Endothelial cell of umbilical vein (primary cell): ENCODE results near the gene ANKZF1. TPM values are rescaled to one million over a fixed set of nuclear protein-coding genes. Genes with fewer than 3 reads are reported as not detected.

Source experiments
- BruUV-seq: library from RNA; stranded (reverse); fragments of 400-500 nt; replicated peaks from 2 replicates; lab custom pipeline; 2021; lab: Mats Ljungman, UMichigan
- CTCF ChIA-PET: fragments of 300-600, 350-600 bp; sonication (Branson Sonifier 250); formaldehyde crosslinking; loops from one replicate; lab custom pipeline; 2021; ENCODE audit warnings: antibody characterized with exemption, inconsistent platforms; lab: Charles Lee
- POLR2A ChIA-PET: fragments of 300-600, 350-600 bp; sonication (Branson Sonifier 250); formaldehyde crosslinking; loops from one replicate; lab custom pipeline; 2021; ENCODE audit warnings: antibody characterized with exemption, inconsistent platforms; lab: Charles Lee
- DNase-seq: peaks from one replicate; pipeline ENCODE4 v3.0.0-alpha.2; 2011; ENCODE audit warnings: low read depth, low spot score
- FAIRE-seq: peaks from 2 replicates; lab custom pipeline; 2011; peaks lifted over from hg19 to GRCh38; lab: Jason Lieb, UNC
- H2AFZ ChIP-seq: 2 replicates; pipeline ENCODE4 v1.6.0; 2012; ENCODE audit warnings: low read depth, low read length, control low read depth, inconsistent platforms
- H3K27ac ChIP-seq: 2 replicates; pipeline ENCODE4 v1.5.1; 2011; ENCODE audit warnings: low read depth, mild to moderate bottlenecking, control low read depth, low read length, moderate library complexity; ENCODE audit not compliant: insufficient read depth
- H3K27me3 ChIP-seq, 2 experiments: 2 replicates each; pipeline versions ENCODE4 v1.6.0 to v1.6.1; 2011; ENCODE audit warnings: low read length in 2 of 2, mixed read lengths in 1 of 2; ENCODE audit not compliant: control insufficient read depth in 2 of 2, insufficient read depth in 2 of 2
- H3K36me3 ChIP-seq, 2 experiments: 2 replicates in 1 of 2; 3 replicates in 1 of 2; pipeline ENCODE4 v1.5.1; 2011; ENCODE audit warnings: low read length in 2 of 2, mild to moderate bottlenecking in 1 of 2, moderate library complexity in 1 of 2; ENCODE audit not compliant: control insufficient read depth in 2 of 2, insufficient read depth in 2 of 2; ENCODE audit errors: extremely low read depth in 1 of 2
- H3K4me1 ChIP-seq: 3 replicates; pipeline ENCODE4 v1.5.1; 2011; ENCODE audit warnings: mild to moderate bottlenecking, low read length; ENCODE audit not compliant: control insufficient read depth, insufficient read depth; ENCODE audit errors: extremely low read depth
- H3K4me2 ChIP-seq: 2 replicates; pipeline ENCODE4 v1.6.1; 2011; ENCODE audit warnings: low read length, control low read depth, mixed read lengths; ENCODE audit not compliant: insufficient read depth
- H3K4me3 ChIP-seq, 3 experiments: fragments of 200-600 bp in 1 of 3; sonication (generic), shearing (Covaris generic) in 1 of 3; replicated peaks in 1 of 3; 2 replicates each; pipeline ENCODE4 v1.5.1; 2011 to 2016; ENCODE audit warnings: control low read depth in 3 of 3, low read length in 3 of 3, mild to moderate bottlenecking in 2 of 3, inconsistent platforms in 1 of 3, low read depth in 1 of 3, moderate library complexity in 1 of 3; ENCODE audit not compliant: insufficient read depth in 1 of 3
- H3K79me2 ChIP-seq: 2 replicates; pipeline ENCODE4 v1.6.0; 2012; ENCODE audit warnings: low read length, inconsistent platforms; ENCODE audit not compliant: control insufficient read depth, insufficient read depth
- H3K9ac ChIP-seq: replicated peaks from 2 replicates; pipeline ENCODE3; 2011; ENCODE audit warnings: low read length, control low read depth; ENCODE audit not compliant: insufficient read depth; ENCODE audit errors: extremely low read depth
- H3K9me1 ChIP-seq: replicated peaks from 3 replicates; pipeline ENCODE4 v1.6.0; 2011; ENCODE audit warnings: mild to moderate bottlenecking, low read length; ENCODE audit not compliant: control insufficient read depth, insufficient read depth; ENCODE audit errors: extremely low read depth
- H3K9me3 ChIP-seq: replicated peaks from 2 replicates; pipeline ENCODE4 v1.5.1; 2012; ENCODE audit warnings: low read length, inconsistent platforms; ENCODE audit not compliant: control insufficient read depth, insufficient read depth
- H4K20me1 ChIP-seq: replicated peaks from 2 replicates; pipeline ENCODE3; 2011; ENCODE audit warnings: mild to moderate bottlenecking, low read length; ENCODE audit not compliant: control insufficient read depth, insufficient read depth; ENCODE audit errors: extremely low read depth
- EZH2 ChIP-seq: IDR thresholded peaks from 2 replicates; pipeline ENCODE4 v1.6.1; 2012; ENCODE audit warnings: borderline replicate concordance, low read depth, mild to moderate bottlenecking, moderate library complexity, low read length, inconsistent platforms; ENCODE audit not compliant: severe bottlenecking
- FOS ChIP-seq: IDR thresholded peaks from 2 replicates; pipeline ENCODE4 v1.6.1; 2011; ENCODE audit warnings: mild to moderate bottlenecking, low read length, moderate library complexity, borderline replicate concordance; ENCODE audit not compliant: insufficient read depth
- GATA2 ChIP-seq: IDR thresholded peaks from 2 replicates; pipeline ENCODE4 v1.7.0; 2011; ENCODE audit warnings: low read depth, mild to moderate bottlenecking, moderate library complexity, mixed read lengths, low read length; ENCODE audit not compliant: insufficient read length, insufficient read depth
- JUN ChIP-seq: IDR thresholded peaks from 2 replicates; pipeline ENCODE4 v1.6.1; 2011; ENCODE audit warnings: borderline replicate concordance, low read depth; ENCODE audit not compliant: insufficient read length, insufficient read depth
- MAX ChIP-seq: IDR thresholded peaks from 2 replicates; pipeline ENCODE4 v1.6.1; 2011; ENCODE audit not compliant: insufficient read depth, insufficient read length
- POLR2A ChIP-seq: IDR thresholded peaks from 2 replicates; pipeline ENCODE4 v1.6.1; 2012; ENCODE audit warnings: low read depth, mild to moderate bottlenecking, control low read depth, low read length
- POLR2AphosphoS5 ChIP-seq: IDR thresholded peaks from 2 replicates; pipeline ENCODE4 v1.6.1; 2012; ENCODE audit warnings: low read depth, mild to moderate bottlenecking, control low read depth, low read length, moderate library complexity; ENCODE audit not compliant: insufficient read depth
- dilution Hi-C: fragments of 300-500 bp; cut with MboI; formaldehyde crosslinking; loops from one replicate; pipeline ENCODE4 v1.15.0; 2019; ENCODE audit warnings: low sequenced_read_pairs; ENCODE audit not compliant: extremely low pct_ligation_motif_present
- intact Hi-C: fragments of 100-400 bp; cut with micrococcal nuclease; formaldehyde crosslinking; loops from one replicate; pipeline ENCODE4 v1.10.0; 2022
- polyA plus RNA-seq, 4 experiments: library from polyadenylated mRNA; depleted of rRNA in 3 of 4; stranded (reverse) in 3 of 4; unstranded in 1 of 4; fragments of >200 nt; gene quantifications; 2 replicates each; pipeline versions ENCODE4 v1.2.1 to v1.2.3, GENCODE V29; 2011 to 2012; ENCODE audit warnings: missing spikeins in 1 of 4
- total RNA-seq: library from RNA; stranded (reverse); gene quantifications from 2 replicates; pipeline ENCODE4 v1.2.3, GENCODE V29; 2021
- TF ChIP-seq, protein P1 (sequence below), 2 donors: IDR thresholded peaks; 1 replicate in 1 of 2; 2 replicates in 1 of 2; pipeline ENCODE4 v1.5.1; 2011; ENCODE audit warnings: low read length in 2 of 2, mild to moderate bottlenecking in 2 of 2, moderate library complexity in 2 of 2, control low read depth in 1 of 2, inconsistent platforms in 1 of 2, low read depth in 1 of 2; ENCODE audit not compliant: insufficient read depth in 1 of 2; ENCODE audit errors: extremely low read depth in 1 of 2

The ANKZF1 gene
- total and polyA plus RNA-seq, 2 donors (not counting 3 experiments of a cell fraction or from before 2014, with no cell fraction given) = 26.5 to 36.2 TPM

- DNase-seq = no peak
- no peaks in the 10 kb centered on the region for H3K9me3 ChIP-seq
- no peak overlapping the region for H3K9ac ChIP-seq
- no peaks in the 10 kb centered on the region for H4K20me1 ChIP-seq
- CTCF ChIA-PET = no interaction called here
- BruUV-seq = no TSS peak
- peaks cover 20% of the 10 kb centered on the region for H3K79me2 ChIP-seq
- no peak for FAIRE-seq
- POLR2A ChIA-PET = no interaction called here
- H3K27ac ChIP-seq = no peak overlapping the region
- intact Hi-C loops = no loop called here
- dilution Hi-C loops = no loop called here
- no peak overlapping the region for H3K4me3 ChIP-seq
- peaks cover 11% of the 10 kb centered on the region for H3K4me1 ChIP-seq
- H3K9me1 ChIP-seq = no peaks in the 10 kb centered on the region
- no peak for TF ChIP-seq MAX
- no peak for TF ChIP-seq POLR2AphosphoS5
- no peak for TF ChIP-seq FOS
- H3K4me2 ChIP-seq = no peak overlapping the region
- no peak overlapping the region for H2AFZ ChIP-seq
- H3K27me3 ChIP-seq = no peaks in the 10 kb centered on the region
- H3K36me3 ChIP-seq = peaks cover 3 to 43% of the 10 kb centered on the region in 2 experiments
Observed at GRCh38 chr2:219225350-219225749, 4.3 kb upstream of the ANKZF1 start.

DNA sequence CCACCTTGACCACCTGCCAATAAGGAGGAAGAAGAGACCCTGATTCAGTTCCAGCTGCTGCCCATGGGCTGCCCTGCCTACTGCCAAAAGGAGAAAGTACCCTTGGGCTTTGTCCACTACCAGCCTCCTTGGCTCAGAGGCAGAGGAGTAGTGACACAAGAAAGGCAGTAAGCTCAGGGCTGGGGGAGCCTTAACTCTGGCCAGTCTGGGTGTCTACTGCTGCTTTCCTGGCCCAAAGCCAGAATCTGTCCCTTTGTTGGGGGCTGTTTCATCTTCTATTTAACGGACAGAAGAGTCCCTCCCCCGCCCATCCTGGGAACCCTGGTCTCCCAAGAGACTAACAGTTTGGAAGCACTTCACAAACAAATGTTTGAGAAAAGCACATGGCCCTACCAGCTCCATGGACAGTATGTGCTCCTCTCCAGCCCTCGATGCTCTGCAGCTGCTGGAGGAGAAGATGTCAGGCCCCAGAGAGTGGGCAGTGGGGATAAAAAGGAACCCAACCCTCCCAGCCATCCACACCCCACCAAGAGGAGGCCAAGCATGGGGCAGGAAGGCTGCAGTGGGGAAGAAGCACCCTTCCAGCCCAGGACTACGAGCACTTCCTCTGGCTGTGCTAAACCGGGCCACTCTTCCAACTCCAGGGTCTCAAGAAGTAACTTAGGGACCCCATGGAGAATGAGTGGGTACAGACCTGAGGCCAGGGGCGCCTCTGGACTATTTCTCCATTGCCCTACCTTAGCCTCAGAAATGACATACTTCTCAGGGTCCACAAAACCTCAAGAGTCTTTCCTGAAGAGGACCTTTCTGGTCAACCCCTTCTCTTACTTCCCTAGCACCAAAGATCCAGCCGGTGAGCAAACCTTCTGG, 1.3 kb upstream of the ANKZF1 start:
- Histone ChIP-seq H3K4me2 (peak overlapping the region; percentile 99), H3K9me3 (no peaks in the 10 kb centered on the region), H3K9ac (peak overlapping the region; percentile 93), H4K20me1 (no peaks in the 10 kb centered on the region), H3K27ac (peak overlapping the region; percentile 76), H3K27me3 (no peaks in the 10 kb centered on the region), H2AFZ (peak overlapping the region; percentile 78), H3K9me1 (no peaks in the 10 kb centered on the region), H3K4me3 (peak overlapping the region; percentile 70 to 76 (median 70)), H3K36me3 (peaks cover 3 to 32% of the 10 kb centered on the region in 2 experiments), H3K79me2 (peaks cover 20% of the 10 kb centered on the region), H3K4me1 (peaks cover 15% of the 10 kb centered on the region)
- no peak for TF ChIP-seq JUN
- TF ChIP-seq POLR2A = no peak
- no peak for TF ChIP-seq MAX
- no peak for TF ChIP-seq POLR2AphosphoS5
- TF ChIP-seq, protein P1, sequence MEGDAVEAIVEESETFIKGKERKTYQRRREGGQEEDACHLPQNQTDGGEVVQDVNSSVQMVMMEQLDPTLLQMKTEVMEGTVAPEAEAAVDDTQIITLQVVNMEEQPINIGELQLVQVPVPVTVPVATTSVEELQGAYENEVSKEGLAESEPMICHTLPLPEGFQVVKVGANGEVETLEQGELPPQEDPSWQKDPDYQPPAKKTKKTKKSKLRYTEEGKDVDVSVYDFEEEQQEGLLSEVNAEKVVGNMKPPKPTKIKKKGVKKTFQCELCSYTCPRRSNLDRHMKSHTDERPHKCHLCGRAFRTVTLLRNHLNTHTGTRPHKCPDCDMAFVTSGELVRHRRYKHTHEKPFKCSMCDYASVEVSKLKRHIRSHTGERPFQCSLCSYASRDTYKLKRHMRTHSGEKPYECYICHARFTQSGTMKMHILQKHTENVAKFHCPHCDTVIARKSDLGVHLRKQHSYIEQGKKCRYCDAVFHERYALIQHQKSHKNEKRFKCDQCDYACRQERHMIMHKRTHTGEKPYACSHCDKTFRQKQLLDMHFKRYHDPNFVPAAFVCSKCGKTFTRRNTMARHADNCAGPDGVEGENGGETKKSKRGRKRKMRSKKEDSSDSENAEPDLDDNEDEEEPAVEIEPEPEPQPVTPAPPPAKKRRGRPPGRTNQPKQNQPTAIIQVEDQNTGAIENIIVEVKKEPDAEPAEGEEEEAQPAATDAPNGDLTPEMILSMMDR (IDR thresholded peaks at IDR 0.05; ENCODE audit: extremely low read depth in 1 of 2, insufficient read depth in 1 of 2, low read depth in 1 of 2, low read length in 2 of 2) = no peak
- TF ChIP-seq GATA2 = no peak
- no peak for TF ChIP-seq EZH2
- CTCF ChIA-PET = interaction anchor here (1.1 to 1.9 kb wide), 4 partner anchors 11 to 53 kb away, joined by 3 to 16 read pairs (median 4); partner anchors contain the start of genes DNAJB2 and ZFAND2B
- dilution Hi-C loops = no loop called here
- no peak for FAIRE-seq
- intact Hi-C loops = no loop called here
- no peak for DNase-seq
- POLR2A ChIA-PET = interaction anchor here (1.3 to 1.9 kb wide), 3 partner anchors 9 to 21 kb away, joined by 4 to 7 read pairs (median 6); no protein-coding TSS in a partner anchor
- BruUV-seq = no TSS peak
